ENCODE results near the gene RBP4. TPM values are rescaled to one million over a fixed set of nuclear protein-coding genes. Genes with fewer than 3 reads are reported as not detected.

RBP4 gene
- total and polyA plus RNA-seq, 12 donors, result 0.37 to 30.0 (median 4.9) TPM; not detected in 2

DNA sequence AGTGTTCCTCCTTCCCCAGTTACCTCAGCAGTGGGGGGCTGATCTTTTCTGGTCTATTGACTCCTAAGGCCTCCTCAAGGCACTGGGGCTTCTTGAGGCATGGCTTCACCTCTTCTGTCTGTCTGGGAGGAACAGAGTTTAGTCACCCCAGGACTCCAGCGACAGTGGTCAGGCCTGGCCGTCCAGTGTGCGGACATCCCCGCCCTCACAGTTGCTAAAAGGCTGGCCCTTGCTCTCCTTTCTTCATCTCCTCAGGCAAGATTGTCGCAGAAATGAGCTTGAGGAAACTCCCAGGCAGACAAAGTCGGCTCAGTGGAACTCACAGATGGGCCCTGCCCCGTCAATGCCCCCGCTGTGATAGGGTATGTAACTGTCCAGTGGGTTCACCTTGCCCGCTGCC is 41.5 kb downstream of the RBP4 start:
- 90 to 92% methylated on average over 9 of the region's 9 CpGs for WGBS, 2 donors
- intact Hi-C loops (cut with DNase I), result loop anchor here in 5 of 10 donors (5.0 to 10.0 kb wide), 5 partner anchors 115 to 255 kb away; no protein-coding TSS in a partner anchor
- ATAC-seq, result no peak

DNA sequence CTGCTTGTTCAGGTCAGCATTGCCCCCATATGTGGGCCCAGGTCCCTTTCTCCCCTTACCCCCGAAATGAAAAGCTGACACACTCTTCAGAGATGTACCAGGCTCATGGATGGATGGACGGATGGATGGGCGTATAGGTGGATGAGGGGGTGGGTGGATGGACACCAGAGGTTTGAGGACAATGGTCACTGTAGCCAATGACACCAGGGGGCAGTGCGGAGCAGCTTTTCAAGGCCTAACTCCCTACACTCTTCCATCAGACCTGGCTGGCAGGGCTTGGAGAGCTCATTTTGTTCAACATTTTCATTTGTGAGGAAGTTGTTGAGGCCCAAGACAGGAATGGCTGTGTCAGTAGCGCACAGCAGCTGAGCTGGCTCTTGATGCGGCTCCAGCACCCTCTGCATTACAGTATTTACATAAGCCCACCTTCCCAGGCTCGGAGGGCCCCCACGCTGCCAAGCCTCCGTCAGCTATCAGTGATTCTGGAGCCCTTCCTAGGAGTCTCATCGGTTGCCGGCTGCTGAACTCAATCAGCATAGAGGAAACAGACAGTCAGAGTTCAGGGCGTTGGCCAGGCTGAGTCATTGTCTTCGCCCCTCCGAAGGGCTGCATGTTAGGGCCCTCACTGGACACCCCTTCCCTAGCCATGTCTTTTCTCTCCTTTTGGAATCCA is 46.1 kb downstream of the RBP4 start:
- 29 to 36% methylated on average over 14 of the region's 14 CpGs for WGBS, 2 donors
- peak; percentile 66 to 70 for DNase-seq
- TF ChIP-seq, protein P1, sequence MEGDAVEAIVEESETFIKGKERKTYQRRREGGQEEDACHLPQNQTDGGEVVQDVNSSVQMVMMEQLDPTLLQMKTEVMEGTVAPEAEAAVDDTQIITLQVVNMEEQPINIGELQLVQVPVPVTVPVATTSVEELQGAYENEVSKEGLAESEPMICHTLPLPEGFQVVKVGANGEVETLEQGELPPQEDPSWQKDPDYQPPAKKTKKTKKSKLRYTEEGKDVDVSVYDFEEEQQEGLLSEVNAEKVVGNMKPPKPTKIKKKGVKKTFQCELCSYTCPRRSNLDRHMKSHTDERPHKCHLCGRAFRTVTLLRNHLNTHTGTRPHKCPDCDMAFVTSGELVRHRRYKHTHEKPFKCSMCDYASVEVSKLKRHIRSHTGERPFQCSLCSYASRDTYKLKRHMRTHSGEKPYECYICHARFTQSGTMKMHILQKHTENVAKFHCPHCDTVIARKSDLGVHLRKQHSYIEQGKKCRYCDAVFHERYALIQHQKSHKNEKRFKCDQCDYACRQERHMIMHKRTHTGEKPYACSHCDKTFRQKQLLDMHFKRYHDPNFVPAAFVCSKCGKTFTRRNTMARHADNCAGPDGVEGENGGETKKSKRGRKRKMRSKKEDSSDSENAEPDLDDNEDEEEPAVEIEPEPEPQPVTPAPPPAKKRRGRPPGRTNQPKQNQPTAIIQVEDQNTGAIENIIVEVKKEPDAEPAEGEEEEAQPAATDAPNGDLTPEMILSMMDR (IDR thresholded peaks at IDR 0.05), result peak; percentile 44 to 80 (median 67)
- no peaks in the 10 kb centered on the region for H3K36me3 ChIP-seq
- peaks cover 0 to 5% (median 0%) of the 10 kb centered on the region in 9 donors for H3K4me1 ChIP-seq
- intact Hi-C loops (cut with DNase I), result loop anchor here in 9 of 10 donors (5.0 to 10.0 kb wide), 5 partner anchors 120 to 260 kb away; no protein-coding TSS in a partner anchor
- H3K27me3 ChIP-seq, result no peaks in the 10 kb centered on the region
- H3K27ac ChIP-seq, result peak overlapping the region in 1 of 10 donors; percentile 21
- no peak overlapping the region for H3K4me3 ChIP-seq
- ATAC-seq, result peak; percentile 65 to 91 (median 86)
- H3K9me3 ChIP-seq, result peaks cover 0 to 6% (median 0%) of the 10 kb centered on the region in 11 donors

More for the DNA sequence above, 41.5 kb downstream of the RBP4 start:
- H3K27me3 ChIP-seq, result peaks cover 0 to 21% (median 0%) of the 10 kb centered on the region in 7 donors
- DNase-seq, result no peak
- H3K9me3 ChIP-seq, result peaks cover 0 to 7% (median 0%) of the 10 kb centered on the region in 11 donors
- H3K4me3 ChIP-seq, result no peak overlapping the region
- TF ChIP-seq, protein P1 (IDR thresholded peaks at IDR 0.05), result no peak
- H3K27ac ChIP-seq, result no peak overlapping the region
- no peaks in the 10 kb centered on the region for H3K36me3 ChIP-seq
- H3K4me1 ChIP-seq, result peaks cover 0 to 5% (median 0%) of the 10 kb centered on the region in 9 donors

DNA sequence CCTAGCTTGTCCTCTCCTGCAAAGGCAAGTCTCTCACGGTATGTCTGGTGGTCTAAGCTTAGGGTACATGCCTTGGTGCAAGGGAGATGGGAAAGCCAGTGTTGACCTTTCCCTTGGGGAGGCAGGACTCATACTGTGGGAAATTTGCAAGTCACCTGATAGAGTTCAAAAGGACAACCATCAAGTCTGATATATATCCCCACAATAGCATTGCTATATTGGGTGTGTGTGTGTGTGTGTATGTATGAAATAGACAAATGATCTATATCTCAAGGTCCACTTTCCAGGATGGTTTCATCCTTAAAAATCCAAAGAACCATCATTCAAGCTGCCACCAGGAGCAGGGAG is 46.7 kb downstream of the RBP4 start:
- no peaks in the 10 kb centered on the region for H3K36me3 ChIP-seq
- 83 to 92% methylated on average over 1 of the region's 1 CpG for WGBS, 2 donors
- no peak overlapping the region for H3K27ac ChIP-seq
- H3K4me3 ChIP-seq, result no peak overlapping the region
- H3K27me3 ChIP-seq, result no peaks in the 10 kb centered on the region
- TF ChIP-seq, protein P1 (IDR thresholded peaks at IDR 0.05), result no peak
- no peak for DNase-seq
- intact Hi-C loops (cut with DNase I), result loop anchor here in 7 of 10 donors (5.0 to 10.0 kb wide), 5 partner anchors 121 to 261 kb away; no protein-coding TSS in a partner anchor
- H3K4me1 ChIP-seq, result peaks cover 0 to 5% (median 0%) of the 10 kb centered on the region in 9 donors
- no peak for ATAC-seq
- no peaks in the 10 kb centered on the region for H3K9me3 ChIP-seq

DNA sequence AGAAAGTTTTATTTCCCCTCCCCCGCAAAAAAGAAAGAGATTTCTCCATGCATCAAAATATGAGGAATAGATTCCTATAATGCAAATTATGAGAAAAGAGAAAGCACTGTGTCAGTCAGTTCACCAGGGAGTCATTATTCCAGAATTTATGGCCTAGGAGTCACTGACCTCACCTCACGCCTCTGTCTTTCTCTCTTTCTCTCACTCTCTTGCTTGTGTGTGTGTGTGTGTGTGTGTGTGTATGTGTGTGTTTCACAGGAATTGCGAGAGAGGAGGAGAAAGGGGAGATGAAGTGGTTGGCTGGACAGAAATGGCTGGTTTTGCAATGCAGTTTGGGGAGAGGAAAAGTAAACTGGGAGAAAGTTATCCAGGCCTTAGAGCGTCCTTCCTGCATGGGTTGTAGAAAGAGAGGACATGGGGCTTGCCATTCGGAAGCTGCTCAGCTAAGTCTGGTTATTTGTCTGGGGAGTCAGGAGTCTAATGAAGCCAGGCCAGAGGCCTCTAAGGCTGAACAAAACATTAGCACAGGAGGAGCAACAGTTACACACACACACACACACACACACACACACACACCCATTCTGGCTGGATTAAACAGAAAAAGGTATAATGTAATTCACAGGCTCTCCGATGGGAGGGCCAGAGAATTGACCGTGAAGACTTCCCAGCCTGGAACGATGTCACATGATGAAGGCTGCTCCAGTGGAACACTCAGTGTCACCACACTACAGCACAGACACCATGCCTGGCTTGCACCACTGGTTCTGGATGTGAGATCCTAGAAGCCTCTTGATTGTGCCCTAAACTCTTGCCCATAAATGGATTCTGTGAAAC is 47.3 kb downstream of the RBP4 start:
- no peaks in the 10 kb centered on the region for H3K9me3 ChIP-seq
- ATAC-seq (peak in 1 of 8 donors; percentile 12), DNase-seq (no peak)
- H3K27ac ChIP-seq, result no peak overlapping the region
- no peak overlapping the region for H3K4me3 ChIP-seq
- WGBS, 2 donors, result 82 to 91% methylated on average over 8 of the region's 8 CpGs
- TF ChIP-seq, protein P1 (IDR thresholded peaks at IDR 0.05), result no peak
- no peaks in the 10 kb centered on the region for H3K27me3 ChIP-seq
- H3K4me1 ChIP-seq, result peaks cover 0 to 5% (median 0%) of the 10 kb centered on the region in 9 donors
- H3K36me3 ChIP-seq, result no peaks in the 10 kb centered on the region
- intact Hi-C loops (cut with DNase I), result loop anchor here in 7 of 10 donors (5.0 to 10.0 kb wide), 5 partner anchors 121 to 261 kb away; no protein-coding TSS in a partner anchor
